HCT116 (cell line): ENCODE measurements around the gene CD2BP2. TPM values are rescaled to one million over a fixed set of nuclear protein-coding genes. Genes with fewer than 3 reads are reported as not detected.
A peak's percentile ranks its signal among the peaks of the same experiment; 100 is the strongest.

Experiments used
- ATAC-seq: fragments of 200-7000 bp; cut with Tn5 transposase; 2 replicates; pipeline ENCODE4 v1.9.1; 2020; ENCODE audit warnings: mild to moderate bottlenecking, moderate library complexity
- BruUV-seq: library from RNA; stranded (reverse); fragments of 400-500 nt; replicated peaks from 2 replicates; lab custom pipeline; 2021; lab: Mats Ljungman, UMichigan
- CTCF ChIA-PET: fragments of 300-600 bp; sonication (Branson Sonifier 250); formaldehyde crosslinking; loops from one replicate; lab custom pipeline; 2021; ENCODE audit warnings: antibody characterized with exemption; lab: Charles Lee
- POLR2A ChIA-PET: fragments of 300-600, 350-600 bp; sonication (Branson Sonifier 250); formaldehyde crosslinking; loops from one replicate; lab custom pipeline; 2021; ENCODE audit warnings: antibody characterized with exemption; lab: Charles Lee
- RAD21 ChIA-PET, 2 experiments: fragments of 300-600 bp; sonication (Branson Sonifier 250); formaldehyde crosslinking; loops; one replicate each; lab custom pipeline; 2023; ENCODE audit warnings: low total read pairs in 2 of 2; ENCODE audit not compliant: uncharacterized antibody in 2 of 2, unreplicated experiment in 2 of 2, low non-redundant PET in 1 of 2; lab: Charles Lee
- DNase-seq: peaks from one replicate; pipeline ENCODE4 v3.0.0-alpha.2; 2010; ENCODE audit warnings: low read depth, low spot score
- H2AFZ ChIP-seq: fragments of 200-600 bp; shearing (Covaris generic), sonication (generic); 2 replicates; pipeline ENCODE4 v1.6.1; 2017; ENCODE audit warnings: low read depth, mixed run types, mixed read lengths, antibody characterized with exemption, low read length; ENCODE audit not compliant: poor library complexity, severe bottlenecking
- H3K27ac ChIP-seq: 2 replicates; pipeline ENCODE4 v1.5.1; 2012; ENCODE audit warnings: low read depth, low read length
- H3K27me3 ChIP-seq: fragments of 200-600 bp; sonication (generic); 2 replicates; pipeline ENCODE4 v1.6.1; 2016; ENCODE audit warnings: mixed run types, low read length, mixed read lengths; ENCODE audit not compliant: insufficient read depth
- H3K36me3 ChIP-seq, 2 experiments: fragments of 200-500 bp in 1 of 2; fragments of 200-600 bp in 1 of 2; sonication (Bioruptor generic) in 1 of 2; sonication (generic) in 1 of 2; 2 replicates each; pipeline versions ENCODE4 v1.5.1 to v1.6.1; 2014 to 2016; ENCODE audit warnings: low read length in 2 of 2, inconsistent platforms in 1 of 2, mixed read lengths in 1 of 2, mixed run types in 1 of 2; ENCODE audit not compliant: insufficient read depth in 2 of 2, control insufficient read depth in 1 of 2
- H3K4me1 ChIP-seq, 2 experiments: fragments of 200-600 bp in 1 of 2; sonication (generic) in 1 of 2; 2 replicates each; pipeline versions ENCODE4 v1.5.1 to v1.6.1; 2012 to 2017; ENCODE audit warnings: low read length in 2 of 2, inconsistent platforms in 1 of 2, mild to moderate bottlenecking in 1 of 2, mixed read lengths in 1 of 2, mixed run types in 1 of 2, moderate library complexity in 1 of 2; ENCODE audit not compliant: insufficient read depth in 2 of 2, control insufficient read depth in 1 of 2
- H3K4me2 ChIP-seq: fragments of 200-600 bp; sonication (generic); 2 replicates; pipeline ENCODE4 v1.6.1; 2017; ENCODE audit warnings: mixed run types, low read length, mixed read lengths
- H3K4me3 ChIP-seq, 2 experiments: fragments of 200-600 bp in 1 of 2; sonication (generic) in 1 of 2; replicated peaks in 1 of 2; 2 replicates each; pipeline ENCODE4 v1.5.1; 2011 to 2016; ENCODE audit warnings: low read length in 2 of 2, control low read depth in 1 of 2, low read depth in 1 of 2, mild to moderate bottlenecking in 1 of 2, mixed read lengths in 1 of 2, mixed run types in 1 of 2
- H3K79me2 ChIP-seq: fragments of 200-600 bp; sonication (generic); 2 replicates; pipeline ENCODE4 v1.6.1; 2017; ENCODE audit warnings: mild to moderate bottlenecking, mixed run types, low read length, moderate library complexity, mixed read lengths; ENCODE audit not compliant: insufficient read depth
- H3K9ac ChIP-seq: fragments of 200-600 bp; sonication (generic); 2 replicates; pipeline ENCODE4 v1.6.1; 2016; ENCODE audit warnings: low read length, mixed read lengths
- H3K9me2 ChIP-seq: fragments of 200-600 bp; sonication (generic), shearing (Covaris generic); 2 replicates; pipeline ENCODE4 v1.6.1; 2017; ENCODE audit warnings: mixed run types, mild to moderate bottlenecking, moderate library complexity; ENCODE audit not compliant: insufficient read depth
- H3K9me3 ChIP-seq, 2 experiments: fragments of 200-500 bp in 1 of 2; fragments of 200-600 bp in 1 of 2; sonication (Bioruptor generic) in 1 of 2; sonication (generic) in 1 of 2; 2 replicates each; pipeline ENCODE4 v1.6.1; 2014 to 2017; ENCODE audit warnings: low read length in 2 of 2, mixed read lengths in 2 of 2, inconsistent platforms in 1 of 2, low read depth in 1 of 2, mild to moderate bottlenecking in 1 of 2, mixed run types in 1 of 2, moderate library complexity in 1 of 2; ENCODE audit not compliant: control insufficient read depth in 1 of 2, insufficient read depth in 1 of 2
- H4K20me1 ChIP-seq: fragments of 200-600 bp; sonication (generic), shearing (Covaris generic); 2 replicates; pipeline ENCODE4 v1.6.1; 2017; ENCODE audit warnings: mixed run types, mild to moderate bottlenecking, moderate library complexity; ENCODE audit not compliant: insufficient read depth
- CBX3 ChIP-seq: IDR thresholded peaks from 2 replicates; pipeline ENCODE4 v1.6.1; 2012; ENCODE audit warnings: low read depth
- EGR1 ChIP-seq: IDR thresholded peaks from 2 replicates; pipeline ENCODE4 v1.6.1; 2012; ENCODE audit warnings: low read depth
- ELF1 ChIP-seq: IDR thresholded peaks from 2 replicates; pipeline ENCODE4 v1.6.1; 2012; ENCODE audit warnings: low read depth, borderline replicate concordance
- EZH2 ChIP-seq: fragments of 200-600 bp; sonication (generic); IDR thresholded peaks from 2 replicates; pipeline ENCODE4 v1.6.1; 2017; ENCODE audit warnings: antibody characterized with exemption, mixed run types
- FOSL1 ChIP-seq: IDR thresholded peaks from 2 replicates; pipeline ENCODE4 v1.6.1; 2012; ENCODE audit warnings: low read depth
- POLR2A ChIP-seq: IDR thresholded peaks from 2 replicates; pipeline ENCODE4 v1.7.0; 2011; ENCODE audit warnings: borderline replicate concordance; ENCODE audit not compliant: insufficient read depth, insufficient read length; ENCODE audit errors: extremely low read depth
- RAD21 ChIP-seq: IDR thresholded peaks from 2 replicates; pipeline ENCODE4 v1.6.1; 2012; ENCODE audit warnings: low read depth, mild to moderate bottlenecking
- TCF7L2 ChIP-seq: IDR thresholded peaks from 2 replicates; pipeline ENCODE4 v1.7.0; 2011; ENCODE audit warnings: borderline replicate concordance, inconsistent platforms; ENCODE audit not compliant: insufficient read depth, insufficient read length; ENCODE audit errors: extremely low read depth
- ZBTB33 ChIP-seq: IDR thresholded peaks from 2 replicates; pipeline ENCODE4 v1.6.1; 2011; ENCODE audit warnings: mild to moderate bottlenecking, low read length, moderate library complexity; ENCODE audit not compliant: insufficient replicate concordance; ENCODE audit errors: extremely low read depth
- ZFX ChIP-seq: fragments of 450-650 bp; IDR thresholded peaks from 2 replicates; pipeline ENCODE4 v1.6.1; 2017
- intact Hi-C: fragments of 100-400 bp; cut with micrococcal nuclease; formaldehyde crosslinking; loops from 2 replicates; pipeline ENCODE4 v1.10.0; 2022
- total RNA-seq: library from RNA; stranded (reverse); gene quantifications from one replicate; pipeline ENCODE4 v1.2.1, GENCODE V29; 2021; ENCODE audit not compliant: unreplicated experiment
- TF ChIP-seq, protein P1 (sequence below): IDR thresholded peaks from 2 replicates; pipeline ENCODE4 v1.6.1; 2012
- TF ChIP-seq, protein P2 (sequence below): IDR thresholded peaks from 2 replicates; pipeline ENCODE4 v1.6.1; 2012; ENCODE audit warnings: low read depth

CD2BP2 gene
- total RNA-seq, 1 experiment from 2014 or later = 51.8 TPM

- no peak for TF ChIP-seq ZBTB33
- no peak for TF ChIP-seq CBX3
- TF ChIP-seq POLR2A = peak; percentile 36
- peak; percentile 77 for TF ChIP-seq FOSL1
- peak; percentile 92 for TF ChIP-seq EGR1
- no peak for TF ChIP-seq EZH2
- TF ChIP-seq ZFX = no peak
- TF ChIP-seq ELF1 = peak; percentile 99
Measured at GRCh38 chr16:30355144-30355953, at the start of gene CD2BP2 (continued).

- ATAC-seq = no peak
- no peaks in the 10 kb centered on the region for H3K27me3 ChIP-seq
- no peaks in the 10 kb centered on the region for H4K20me1 ChIP-seq
- ChIA-PET RAD21 (no interaction called here), CTCF (no interaction called here), POLR2A (no interaction called here)
- H3K27ac ChIP-seq = no peak overlapping the region
- no TSS peak for BruUV-seq
- no peak overlapping the region for H3K4me3 ChIP-seq
- no peaks in the 10 kb centered on the region for H3K9me3 ChIP-seq
- intact Hi-C loops = no loop called here
- no peak for DNase-seq
- H3K9ac ChIP-seq = no peak overlapping the region
- no peaks in the 10 kb centered on the region for H3K9me2 ChIP-seq
- peaks cover 11% of the 10 kb centered on the region for H3K79me2 ChIP-seq
- peaks cover 26 to 43% of the 10 kb centered on the region in 2 experiments for H3K4me1 ChIP-seq
- H2AFZ ChIP-seq = no peak overlapping the region
- H3K4me2 ChIP-seq = no peak overlapping the region
- H3K36me3 ChIP-seq = peaks cover 2 to 18% of the 10 kb centered on the region in 2 experiments; a peak in 3 of 4 replicates
- TF ChIP-seq CBX3 (no peak), EZH2 (no peak), FOSL1 (no peak), EGR1 (no peak), RAD21 (no peak), TCF7L2 (no peak)
- TF ChIP-seq, protein P1, sequence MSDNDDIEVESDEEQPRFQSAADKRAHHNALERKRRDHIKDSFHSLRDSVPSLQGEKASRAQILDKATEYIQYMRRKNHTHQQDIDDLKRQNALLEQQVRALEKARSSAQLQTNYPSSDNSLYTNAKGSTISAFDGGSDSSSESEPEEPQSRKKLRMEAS = no peak
- TF ChIP-seq, protein P2, sequence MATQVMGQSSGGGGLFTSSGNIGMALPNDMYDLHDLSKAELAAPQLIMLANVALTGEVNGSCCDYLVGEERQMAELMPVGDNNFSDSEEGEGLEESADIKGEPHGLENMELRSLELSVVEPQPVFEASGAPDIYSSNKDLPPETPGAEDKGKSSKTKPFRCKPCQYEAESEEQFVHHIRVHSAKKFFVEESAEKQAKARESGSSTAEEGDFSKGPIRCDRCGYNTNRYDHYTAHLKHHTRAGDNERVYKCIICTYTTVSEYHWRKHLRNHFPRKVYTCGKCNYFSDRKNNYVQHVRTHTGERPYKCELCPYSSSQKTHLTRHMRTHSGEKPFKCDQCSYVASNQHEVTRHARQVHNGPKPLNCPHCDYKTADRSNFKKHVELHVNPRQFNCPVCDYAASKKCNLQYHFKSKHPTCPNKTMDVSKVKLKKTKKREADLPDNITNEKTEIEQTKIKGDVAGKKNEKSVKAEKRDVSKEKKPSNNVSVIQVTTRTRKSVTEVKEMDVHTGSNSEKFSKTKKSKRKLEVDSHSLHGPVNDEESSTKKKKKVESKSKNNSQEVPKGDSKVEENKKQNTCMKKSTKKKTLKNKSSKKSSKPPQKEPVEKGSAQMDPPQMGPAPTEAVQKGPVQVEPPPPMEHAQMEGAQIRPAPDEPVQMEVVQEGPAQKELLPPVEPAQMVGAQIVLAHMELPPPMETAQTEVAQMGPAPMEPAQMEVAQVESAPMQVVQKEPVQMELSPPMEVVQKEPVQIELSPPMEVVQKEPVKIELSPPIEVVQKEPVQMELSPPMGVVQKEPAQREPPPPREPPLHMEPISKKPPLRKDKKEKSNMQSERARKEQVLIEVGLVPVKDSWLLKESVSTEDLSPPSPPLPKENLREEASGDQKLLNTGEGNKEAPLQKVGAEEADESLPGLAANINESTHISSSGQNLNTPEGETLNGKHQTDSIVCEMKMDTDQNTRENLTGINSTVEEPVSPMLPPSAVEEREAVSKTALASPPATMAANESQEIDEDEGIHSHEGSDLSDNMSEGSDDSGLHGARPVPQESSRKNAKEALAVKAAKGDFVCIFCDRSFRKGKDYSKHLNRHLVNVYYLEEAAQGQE = no peak
- TF ChIP-seq, all 23 proteins: peak for 0
Measured at GRCh38 chr16:30401768-30402425, 46.8 kb upstream of the CD2BP2 start.
